Activated CD4-positive, CD25-positive, alpha-beta regulatory T cell treated with anti-CD3 and anti-CD28 coated beads, Interleukin-2, amount 50 U/mL, for 24 hours (primary cell): ENCODE results near the gene NLGN2.

Experiments
- ATAC-seq, 2 donors: fragments of 150-1000 bp; cut with Tn5 transposase; one replicate each; pipeline ENCODE4 v1.10.0; 2021; ENCODE audit warnings: mild to moderate bottlenecking in 1 of 2, moderate library complexity in 1 of 2

Gene NLGN2

GRCh38 chr17:7437950-7438614 lies 30.4 kb downstream of the NLGN2 start:
- no peak for ATAC-seq

GRCh38 chr17:7438656-7439460 lies 31.2 kb downstream of the NLGN2 start:
- no peak for ATAC-seq

- ATAC-seq = no peak
Observed at GRCh38 chr17:7439462-7440112, 31.9 kb downstream of the NLGN2 start, which contains the start of gene FGF11. Gene FGF11, plus strand, starts transcription at chr17:7439512. Its CDS starts 109 bp downstream, at chr17:7439621.

GRCh38 chr17:7440113-7440833 lies 32.6 kb downstream of the NLGN2 start:
- no peak for ATAC-seq

GRCh38 chr17:7440834-7441195 lies 33.2 kb downstream of the NLGN2 start:
- ATAC-seq = no peak

GRCh38 chr17:7441266-7441665 lies 33.6 kb downstream of the NLGN2 start:
- no peak for ATAC-seq

GRCh38 chr17:7442142-7442541 lies 34.5 kb downstream of the NLGN2 start:
- no peak for ATAC-seq

- ATAC-seq = no peak
Observed at GRCh38 chr17:7443499-7444485, 36.1 kb downstream of the NLGN2 start.

- ATAC-seq = peak in 1 of 2 donors; percentile 13
Observed at GRCh38 chr17:7444682-7445618, 37.3 kb downstream of the NLGN2 start, which contains the start of gene CHRNB1. Gene CHRNB1, plus strand, starts transcription at chr17:7445061. Its CDS starts 67 bp downstream, at chr17:7445128.

- peak; percentile 68 to 80 for ATAC-seq
Observed at GRCh38 chr17:7445619-7445968, 37.9 kb downstream of the NLGN2 start.

- no peak for ATAC-seq
Observed at GRCh38 chr17:7448461-7448860, 40.8 kb downstream of the NLGN2 start.

- ATAC-seq = no peak
Observed at GRCh38 chr17:7459961-7460545, 52.4 kb downstream of the NLGN2 start.

GRCh38 chr17:7460850-7461660 lies 53.4 kb downstream of the NLGN2 start:
- no peak for ATAC-seq

- no peak for ATAC-seq
Observed at GRCh38 chr17:7462474-7463371, 55.1 kb downstream of the NLGN2 start.

- ATAC-seq = no peak
Observed at GRCh38 chr17:7463372-7463846, 55.8 kb downstream of the NLGN2 start.

GRCh38 chr17:7464081-7464480 lies 56.4 kb downstream of the NLGN2 start:
- ATAC-seq = no peak

GRCh38 chr17:7465597-7466275 lies 58.1 kb downstream of the NLGN2 start:
- no peak for ATAC-seq

- no peak for ATAC-seq
Observed at GRCh38 chr17:7466318-7466638, 58.6 kb downstream of the NLGN2 start.
